ENCODE results near the gene PLCL1.

PLCL1 gene

GRCh38 chr2:197969391-197969893 is 165.0 kb downstream of the PLCL1 start:
- no peak for DNase-seq (ENCODE audit: low read depth)
- H3K4me3 ChIP-seq (ENCODE audit: low read depth, low read length), result no peak overlapping the region
- TF ChIP-seq, protein P1, sequence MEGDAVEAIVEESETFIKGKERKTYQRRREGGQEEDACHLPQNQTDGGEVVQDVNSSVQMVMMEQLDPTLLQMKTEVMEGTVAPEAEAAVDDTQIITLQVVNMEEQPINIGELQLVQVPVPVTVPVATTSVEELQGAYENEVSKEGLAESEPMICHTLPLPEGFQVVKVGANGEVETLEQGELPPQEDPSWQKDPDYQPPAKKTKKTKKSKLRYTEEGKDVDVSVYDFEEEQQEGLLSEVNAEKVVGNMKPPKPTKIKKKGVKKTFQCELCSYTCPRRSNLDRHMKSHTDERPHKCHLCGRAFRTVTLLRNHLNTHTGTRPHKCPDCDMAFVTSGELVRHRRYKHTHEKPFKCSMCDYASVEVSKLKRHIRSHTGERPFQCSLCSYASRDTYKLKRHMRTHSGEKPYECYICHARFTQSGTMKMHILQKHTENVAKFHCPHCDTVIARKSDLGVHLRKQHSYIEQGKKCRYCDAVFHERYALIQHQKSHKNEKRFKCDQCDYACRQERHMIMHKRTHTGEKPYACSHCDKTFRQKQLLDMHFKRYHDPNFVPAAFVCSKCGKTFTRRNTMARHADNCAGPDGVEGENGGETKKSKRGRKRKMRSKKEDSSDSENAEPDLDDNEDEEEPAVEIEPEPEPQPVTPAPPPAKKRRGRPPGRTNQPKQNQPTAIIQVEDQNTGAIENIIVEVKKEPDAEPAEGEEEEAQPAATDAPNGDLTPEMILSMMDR (IDR thresholded peaks at IDR 0.05; ENCODE audit: low read depth, low read length), result no peak
- TF ChIP-seq, protein P2, sequence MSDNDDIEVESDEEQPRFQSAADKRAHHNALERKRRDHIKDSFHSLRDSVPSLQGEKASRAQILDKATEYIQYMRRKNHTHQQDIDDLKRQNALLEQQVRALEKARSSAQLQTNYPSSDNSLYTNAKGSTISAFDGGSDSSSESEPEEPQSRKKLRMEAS (IDR thresholded peaks at IDR 0.05; ENCODE audit: low read depth, low read length), result no peak
- TF ChIP-seq MYC (IDR thresholded peaks at IDR 0.05; ENCODE audit: low read depth, low read length) (no peak), POLR2A (IDR thresholded peaks at IDR 0.05; ENCODE audit: extremely low read depth, insufficient read length) (no peak)

DNA sequence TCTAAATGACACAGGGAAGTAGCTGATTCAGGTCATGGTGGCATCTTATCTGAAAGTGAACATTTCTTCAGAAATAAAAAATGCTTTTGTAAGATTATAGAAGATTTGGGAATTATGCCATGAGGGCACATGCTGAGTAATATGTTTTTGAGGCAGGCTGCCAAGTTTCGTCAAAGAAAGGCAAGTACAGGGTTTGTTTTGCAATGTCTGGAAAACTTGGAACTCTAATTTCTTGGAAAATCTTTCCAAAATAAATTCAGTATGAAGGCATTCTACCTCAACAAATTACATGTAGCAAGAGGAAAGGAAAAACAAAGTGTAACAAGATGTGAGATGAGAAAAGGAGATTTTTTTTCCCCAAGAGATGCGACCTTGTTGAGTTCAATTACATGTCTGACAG is 167.7 kb downstream of the PLCL1 start:
- TF ChIP-seq MYC (IDR thresholded peaks at IDR 0.05; ENCODE audit: low read depth, low read length) (no peak), POLR2A (IDR thresholded peaks at IDR 0.05; ENCODE audit: extremely low read depth, insufficient read length) (no peak)
- TF ChIP-seq, protein P2 (IDR thresholded peaks at IDR 0.05; ENCODE audit: low read depth, low read length), result no peak
- TF ChIP-seq, protein P1 (IDR thresholded peaks at IDR 0.05; ENCODE audit: low read depth, low read length), result no peak
- no peak overlapping the region for H3K4me3 ChIP-seq (ENCODE audit: low read depth, low read length)
- DNase-seq (ENCODE audit: low read depth), result no peak

GRCh38 chr2:197972587-197972986 is 168.2 kb downstream of the PLCL1 start:
- TF ChIP-seq, protein P1 (IDR thresholded peaks at IDR 0.05; ENCODE audit: low read depth, low read length), result no peak
- no peak for TF ChIP-seq POLR2A (IDR thresholded peaks at IDR 0.05; ENCODE audit: extremely low read depth, insufficient read length)
- no peak overlapping the region for H3K4me3 ChIP-seq (ENCODE audit: low read depth, low read length)
- no peak for DNase-seq (ENCODE audit: low read depth)

DNA sequence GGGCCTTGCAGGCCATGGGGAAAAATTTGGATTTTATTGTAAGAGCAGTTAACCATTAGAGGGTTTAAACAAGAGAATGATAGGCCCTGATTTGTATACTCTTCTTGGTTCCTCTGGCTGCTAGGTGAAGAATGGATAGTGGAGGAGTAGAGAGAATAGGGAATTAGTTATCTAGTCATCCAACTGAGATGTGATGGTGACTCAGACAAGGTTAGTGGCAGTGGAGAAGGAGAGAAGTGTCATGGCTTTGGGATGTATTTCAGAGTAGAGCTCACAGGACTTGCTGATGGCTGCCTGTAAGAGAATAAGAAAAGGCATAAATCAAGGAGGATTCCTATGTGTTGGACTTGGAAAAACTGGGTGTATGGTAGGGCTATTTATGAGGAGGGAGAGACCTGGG is 169.4 kb downstream of the PLCL1 start:
- H3K4me3 ChIP-seq (ENCODE audit: low read depth, low read length), result no peak overlapping the region
- TF ChIP-seq, protein P2 (IDR thresholded peaks at IDR 0.05; ENCODE audit: low read depth, low read length), result no peak
- no peak for TF ChIP-seq MYC (IDR thresholded peaks at IDR 0.05; ENCODE audit: low read depth, low read length)
- TF ChIP-seq, protein P1 (IDR thresholded peaks at IDR 0.05; ENCODE audit: low read depth, low read length), result no peak
- TF ChIP-seq POLR2A (IDR thresholded peaks at IDR 0.05; ENCODE audit: extremely low read depth, insufficient read length), result no peak
- DNase-seq (ENCODE audit: low read depth), result no peak

GRCh38 chr2:197975931-197976519 is 171.6 kb downstream of the PLCL1 start:
- no peak overlapping the region for H3K4me3 ChIP-seq (ENCODE audit: low read depth, low read length)
- no peak for DNase-seq (ENCODE audit: low read depth)
- TF ChIP-seq, protein P1 (IDR thresholded peaks at IDR 0.05; ENCODE audit: low read depth, low read length), result no peak
- TF ChIP-seq, protein P2 (IDR thresholded peaks at IDR 0.05; ENCODE audit: low read depth, low read length), result no peak
- TF ChIP-seq POLR2A (IDR thresholded peaks at IDR 0.05; ENCODE audit: extremely low read depth, insufficient read length) (no peak), MYC (IDR thresholded peaks at IDR 0.05; ENCODE audit: low read depth, low read length) (no peak)
